Parathyroid adenoma (tissue), 2 donors: ENCODE data around the gene NDUFA11.
"Not testable (repeated sequence)": the region's sequence is repeated elsewhere in the genome, so short reads cannot be mapped to it uniquely, and the experiment has no call there.

ENCODE experiments used
- H2AFZ ChIP-seq: fragments of 300-600 bp; sonication (generic); one replicate; pipeline ENCODE4 v1.7.0; 2017; ENCODE audit warnings: antibody characterized with exemption, mild to moderate bottlenecking
- H3K27ac ChIP-seq: fragments of 300-600 bp; sonication (generic); one replicate; pipeline ENCODE4 v1.7.0; 2017
- H3K27me3 ChIP-seq: fragments of 300-600 bp; sonication (generic); one replicate; pipeline ENCODE4 v1.7.0; 2017; ENCODE audit warnings: low read length; ENCODE audit not compliant: control insufficient read depth, insufficient read depth
- H3K36me3 ChIP-seq: fragments of 300-600 bp; sonication (generic); one replicate; pipeline ENCODE4 v1.7.0; 2017; ENCODE audit warnings: low read length; ENCODE audit not compliant: control insufficient read depth, insufficient read depth
- H3K4me1 ChIP-seq: fragments of 300-600 bp; sonication (generic); one replicate; pipeline ENCODE4 v1.7.0; 2017; ENCODE audit warnings: control low read depth
- H3K4me2 ChIP-seq: fragments of 300-600 bp; sonication (generic); one replicate; pipeline ENCODE4 v1.7.0; 2017; ENCODE audit warnings: low read length
- H3K4me3 ChIP-seq: fragments of 300-600 bp; sonication (generic); one replicate; pipeline ENCODE4 v1.7.0; 2017; ENCODE audit warnings: low read depth, low read length
- H3K79me2 ChIP-seq: fragments of 300-600 bp; sonication (generic); one replicate; pipeline ENCODE4 v1.7.0; 2017; ENCODE audit warnings: control low read depth
- H3K9ac ChIP-seq: fragments of 300-600 bp; sonication (generic); one replicate; pipeline ENCODE4 v1.7.0; 2017; ENCODE audit warnings: mild to moderate bottlenecking
- H3K9me3 ChIP-seq: fragments of 300-600 bp; sonication (generic); one replicate; pipeline ENCODE4 v1.7.0; 2017; ENCODE audit warnings: low read length; ENCODE audit not compliant: control insufficient read depth
- TF ChIP-seq, protein P1 (sequence below): fragments of 300-600 bp; sonication (generic); IDR thresholded peaks from one replicate; pipeline ENCODE4 v1.7.0; 2017; ENCODE audit warnings: antibody characterized with exemption, mild to moderate bottlenecking
- donor health status: primary hyperparathyroidism.

The NDUFA11 gene

DNA sequence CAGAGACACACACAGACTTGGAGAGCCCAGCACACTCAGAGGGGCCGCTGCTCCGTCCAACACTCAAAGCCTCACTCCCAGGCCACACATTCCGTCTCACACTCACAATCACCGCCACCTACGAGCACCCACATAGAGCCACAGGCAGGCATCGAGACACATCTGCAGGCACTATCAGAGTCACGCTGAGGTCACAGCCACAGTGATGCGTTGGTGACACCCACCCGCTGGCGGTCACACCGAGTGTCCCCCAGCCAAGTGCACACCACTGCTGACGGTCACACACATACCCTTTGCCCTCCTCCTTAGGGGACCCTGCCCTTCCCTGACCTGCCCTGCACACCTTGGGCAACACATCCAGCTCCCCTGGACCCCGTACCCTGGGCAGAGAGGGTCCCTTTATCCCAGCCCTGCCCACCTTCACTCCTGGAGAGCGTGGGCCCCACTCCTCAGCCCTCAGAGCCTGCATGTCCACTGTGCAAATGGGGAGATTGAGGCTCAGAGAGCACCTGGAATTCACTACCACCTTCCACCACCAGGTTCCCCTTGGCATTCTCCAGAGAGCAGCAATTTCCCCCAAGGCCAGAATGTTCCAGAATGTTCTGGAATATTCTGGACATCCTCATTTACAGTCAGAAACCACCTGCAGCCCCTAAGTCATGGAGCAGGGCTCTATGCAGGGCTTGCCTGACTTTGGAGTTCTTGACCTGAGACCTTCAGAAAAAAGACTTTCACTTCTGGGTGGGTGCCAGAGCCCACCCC lies 38.7 kb downstream of the NDUFA11 start:
- Histone ChIP-seq H3K79me2 (no peaks in the 10 kb centered on the region), H3K27me3 (no peaks in the 10 kb centered on the region), H2AFZ (no peak overlapping the region), H3K9me3 (no peaks in the 10 kb centered on the region), H3K9ac (no peak overlapping the region), H3K4me2 (no peak overlapping the region), H3K27ac (no peak overlapping the region), H3K36me3 (no peaks in the 10 kb centered on the region), H3K4me3 (no peak overlapping the region), H3K4me1 (no peaks in the 10 kb centered on the region)
- TF ChIP-seq, protein P1, sequence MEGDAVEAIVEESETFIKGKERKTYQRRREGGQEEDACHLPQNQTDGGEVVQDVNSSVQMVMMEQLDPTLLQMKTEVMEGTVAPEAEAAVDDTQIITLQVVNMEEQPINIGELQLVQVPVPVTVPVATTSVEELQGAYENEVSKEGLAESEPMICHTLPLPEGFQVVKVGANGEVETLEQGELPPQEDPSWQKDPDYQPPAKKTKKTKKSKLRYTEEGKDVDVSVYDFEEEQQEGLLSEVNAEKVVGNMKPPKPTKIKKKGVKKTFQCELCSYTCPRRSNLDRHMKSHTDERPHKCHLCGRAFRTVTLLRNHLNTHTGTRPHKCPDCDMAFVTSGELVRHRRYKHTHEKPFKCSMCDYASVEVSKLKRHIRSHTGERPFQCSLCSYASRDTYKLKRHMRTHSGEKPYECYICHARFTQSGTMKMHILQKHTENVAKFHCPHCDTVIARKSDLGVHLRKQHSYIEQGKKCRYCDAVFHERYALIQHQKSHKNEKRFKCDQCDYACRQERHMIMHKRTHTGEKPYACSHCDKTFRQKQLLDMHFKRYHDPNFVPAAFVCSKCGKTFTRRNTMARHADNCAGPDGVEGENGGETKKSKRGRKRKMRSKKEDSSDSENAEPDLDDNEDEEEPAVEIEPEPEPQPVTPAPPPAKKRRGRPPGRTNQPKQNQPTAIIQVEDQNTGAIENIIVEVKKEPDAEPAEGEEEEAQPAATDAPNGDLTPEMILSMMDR = no peak

DNA sequence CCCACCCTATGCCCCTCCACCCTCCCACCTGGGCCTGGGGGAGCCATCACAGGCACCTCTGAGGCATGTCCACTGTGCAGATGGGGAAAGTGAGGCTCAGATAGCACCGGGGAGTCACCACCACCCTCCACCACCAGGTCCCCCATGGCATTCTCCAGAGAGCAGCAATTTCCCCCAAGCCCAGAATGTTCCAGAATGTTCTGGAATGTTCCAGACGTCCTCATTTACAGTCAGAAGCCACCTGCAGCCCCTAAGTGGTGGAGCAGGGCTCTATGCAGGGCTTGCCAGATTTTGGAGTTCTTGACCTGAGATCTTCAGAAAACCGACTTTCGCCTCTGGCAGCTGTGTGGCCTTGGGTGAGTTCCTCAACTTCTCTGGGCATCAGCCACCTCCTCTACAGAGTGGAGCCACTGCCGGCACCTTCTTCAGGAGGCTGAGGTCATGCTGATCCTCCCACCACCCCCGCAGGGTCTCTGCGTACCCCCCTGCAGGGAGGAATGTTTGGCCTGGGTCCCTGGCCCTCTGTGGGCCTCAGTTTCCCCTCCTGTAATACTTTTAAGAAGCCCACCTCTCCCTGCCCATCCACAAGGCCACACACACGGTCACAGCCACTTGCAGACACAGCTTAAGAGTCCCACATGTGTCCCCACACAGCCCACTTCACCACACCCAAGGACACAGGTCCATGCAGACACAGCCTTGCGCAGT lies 39.4 kb downstream of the NDUFA11 start:
- H3K79me2 ChIP-seq = no peaks in the 10 kb centered on the region
- H3K9ac ChIP-seq = no peak overlapping the region
- H3K4me3 ChIP-seq = no peak overlapping the region
- H3K36me3 ChIP-seq = no peaks in the 10 kb centered on the region
- no peaks in the 10 kb centered on the region for H3K9me3 ChIP-seq
- H3K27ac ChIP-seq = no peak overlapping the region
- no peaks in the 10 kb centered on the region for H3K27me3 ChIP-seq
- H3K4me1 ChIP-seq = no peaks in the 10 kb centered on the region
- no peak overlapping the region for H3K4me2 ChIP-seq
- H2AFZ ChIP-seq = no peak overlapping the region
- TF ChIP-seq, protein P1 = no peak

DNA sequence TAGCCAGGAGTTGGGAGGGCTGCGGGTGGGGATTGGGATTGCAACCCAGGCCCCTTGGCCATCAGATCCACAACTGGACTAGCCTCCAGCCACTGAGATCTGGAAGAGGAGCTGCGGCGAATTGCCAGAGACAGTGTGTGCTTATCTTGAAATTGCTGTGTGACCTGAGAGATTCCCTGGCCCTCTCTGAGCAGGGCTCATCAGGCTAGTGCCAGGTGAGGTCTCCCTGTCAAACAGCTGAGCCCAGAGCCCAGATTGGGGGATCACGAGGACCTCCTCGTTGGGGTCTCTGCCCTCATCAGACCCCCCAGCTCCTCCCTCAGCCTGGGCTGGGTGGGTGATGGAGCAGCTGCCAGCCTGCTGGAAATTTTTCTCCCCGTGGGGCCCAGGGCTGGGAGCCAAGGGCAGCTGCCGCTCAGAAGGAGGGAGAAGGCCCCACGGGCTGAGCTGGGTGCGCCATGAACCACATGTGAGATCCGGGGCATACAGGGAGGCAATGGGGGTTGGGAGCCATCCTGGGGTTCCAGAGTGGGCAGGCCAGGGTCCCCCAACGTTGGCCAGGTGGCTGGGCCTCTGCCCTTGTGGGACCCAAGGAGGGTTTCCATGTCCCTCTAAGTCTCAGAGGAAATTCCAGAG lies 40.4 kb downstream of the NDUFA11 start:
- Histone ChIP-seq H3K4me2 (no peak overlapping the region), H3K4me3 (no peak overlapping the region), H3K9ac (no peak overlapping the region), H3K79me2 (no peaks in the 10 kb centered on the region), H3K36me3 (no peaks in the 10 kb centered on the region), H2AFZ (no peak overlapping the region), H3K9me3 (no peaks in the 10 kb centered on the region), H3K4me1 (no peaks in the 10 kb centered on the region), H3K27me3 (no peaks in the 10 kb centered on the region), H3K27ac (no peak overlapping the region)
- TF ChIP-seq, protein P1 = no peak

DNA sequence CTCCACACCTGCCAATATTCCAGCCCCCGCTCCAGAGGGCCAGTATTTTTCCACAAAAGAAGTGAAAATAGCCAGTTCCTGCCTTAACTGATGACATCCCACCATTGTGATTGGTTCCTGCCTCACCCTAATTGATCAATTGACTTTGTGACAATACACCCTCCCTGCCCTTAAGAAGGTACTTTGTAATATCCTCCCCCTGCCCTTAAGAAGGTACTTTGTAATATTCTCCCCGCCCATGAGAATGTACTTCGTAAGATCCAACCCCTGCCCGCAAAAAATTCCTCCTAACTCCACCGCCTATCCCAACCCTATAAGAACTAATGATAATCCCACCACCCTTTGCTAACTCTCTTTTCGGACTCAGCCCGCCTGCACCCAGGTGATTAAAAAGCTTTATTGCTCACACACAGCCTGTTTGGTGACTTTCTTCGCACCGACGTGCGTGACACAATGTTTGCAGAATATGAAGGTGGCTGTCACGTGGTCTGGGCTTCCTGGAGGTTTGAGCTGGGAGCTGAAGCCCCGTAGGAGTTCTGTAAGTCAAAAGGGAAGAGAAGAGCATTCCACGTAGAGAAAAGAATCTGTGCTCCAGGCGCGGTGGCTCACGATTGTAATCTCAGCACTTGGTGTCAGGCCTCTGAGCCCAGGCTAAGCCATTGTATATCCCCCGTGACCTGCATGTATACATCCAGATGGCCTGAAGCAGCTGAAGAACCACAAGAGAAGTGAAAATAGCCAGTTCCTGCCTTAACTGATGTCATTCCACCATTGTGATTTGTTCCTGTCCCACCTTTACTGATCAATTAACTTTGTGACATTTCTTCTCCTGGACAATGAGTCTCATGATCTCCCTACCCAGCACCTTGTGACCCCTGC lies 46.1 kb downstream of the NDUFA11 start:
- no peak overlapping the region for H3K27ac ChIP-seq
- TF ChIP-seq, protein P1 = no peak
- no peak overlapping the region for H3K4me3 ChIP-seq
- H3K4me1 ChIP-seq = no peaks in the 10 kb centered on the region
- no peak overlapping the region for H3K4me2 ChIP-seq
- no peaks in the 10 kb centered on the region for H3K9me3 ChIP-seq
- no peak overlapping the region for H2AFZ ChIP-seq
- no peak overlapping the region for H3K9ac ChIP-seq
- no peaks in the 10 kb centered on the region for H3K27me3 ChIP-seq
- no peaks in the 10 kb centered on the region for H3K36me3 ChIP-seq
- H3K79me2 ChIP-seq = no peaks in the 10 kb centered on the region

DNA sequence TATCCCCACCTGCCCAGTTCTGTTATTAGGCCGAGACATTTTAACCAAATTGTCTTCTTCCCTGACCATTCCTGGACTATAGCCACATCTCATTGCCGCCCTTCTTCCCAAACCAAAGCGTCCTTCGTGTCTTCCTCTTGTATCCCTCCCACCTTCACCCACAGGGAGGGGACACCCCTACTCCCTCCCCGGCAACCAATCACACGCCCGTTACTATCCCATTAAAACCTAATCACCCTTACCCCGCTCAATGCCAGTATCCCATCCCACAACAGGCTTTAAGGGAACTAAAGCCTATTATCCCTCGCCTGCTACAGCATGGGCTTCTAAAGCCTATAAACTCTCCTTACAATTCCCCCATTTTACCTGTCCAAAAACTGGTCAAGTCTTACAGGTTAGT lies 48.4 kb downstream of the NDUFA11 start:
- not testable (repeated sequence) for H3K9ac ChIP-seq, H3K4me3 ChIP-seq, H3K27me3 ChIP-seq, H3K27ac ChIP-seq, H3K36me3 ChIP-seq, H2AFZ ChIP-seq, H3K4me1 ChIP-seq, H3K9me3 ChIP-seq, H3K4me2 ChIP-seq, H3K79me2 ChIP-seq

DNA sequence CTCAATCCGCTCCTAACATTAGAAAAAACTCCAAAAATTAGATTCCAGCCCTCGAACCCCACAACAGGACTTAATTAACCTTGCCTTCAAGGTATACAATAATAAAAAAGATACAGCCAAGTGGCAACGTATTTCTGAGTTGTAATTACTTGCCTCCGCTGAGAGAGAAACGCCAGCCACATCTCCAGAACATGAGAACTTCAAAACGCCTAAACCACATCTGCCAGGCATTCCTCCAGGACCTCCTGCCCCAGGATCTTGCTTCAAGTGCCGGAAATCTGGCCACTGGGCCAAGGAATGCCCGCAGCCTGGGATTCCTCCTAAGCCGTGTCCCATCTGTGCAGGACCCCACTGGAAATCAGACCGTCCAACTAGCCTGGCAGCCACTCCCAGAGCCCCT lies 49.5 kb downstream of the NDUFA11 start:
- not testable (repeated sequence) for H3K4me3 ChIP-seq, H3K27me3 ChIP-seq, H3K36me3 ChIP-seq, H3K27ac ChIP-seq, H3K79me2 ChIP-seq, H3K4me1 ChIP-seq, H2AFZ ChIP-seq, H3K4me2 ChIP-seq, H3K9me3 ChIP-seq, H3K9ac ChIP-seq
